Endometrial microvascular endothelial cells (primary cell): ENCODE results near the gene ARFGEF2. TPM values are rescaled to one million over a fixed set of nuclear protein-coding genes. Genes with fewer than 3 reads are reported as not detected.

Experiments used
- in situ Hi-C: cut with HindIII; loops from 2 replicates; pipeline ENCODE4 v1.10.0; 2017; ENCODE audit warnings: low sequenced_read_pairs, low pct_unique_long_range_greater_than_20kb; ENCODE audit errors: inconsistent ontology term
- total RNA-seq: library from RNA; depleted of rRNA; stranded (reverse); fragments of >200 nt; gene quantifications from one replicate; pipeline ENCODE4 v1.2.3, GENCODE V29; 2015; ENCODE audit errors: inconsistent ontology term

ARFGEF2 gene
- total RNA-seq, 1 donor from 2014 or later: 37.3 TPM

- in situ Hi-C loops: no loop called here
Measured at GRCh38 chr20:48941467-48941866, 20.0 kb downstream of the ARFGEF2 start.

- in situ Hi-C loops: no loop called here
Measured at GRCh38 chr20:48942730-48943129, 21.2 kb downstream of the ARFGEF2 start.

GRCh38 chr20:48944663-48945297, 23.3 kb downstream of the ARFGEF2 start:
- in situ Hi-C loops: no loop called here

GRCh38 chr20:48945840-48946514, 24.5 kb downstream of the ARFGEF2 start:
- in situ Hi-C loops: no loop called here

GRCh38 chr20:48948612-48949011, 27.1 kb downstream of the ARFGEF2 start:
- in situ Hi-C loops: no loop called here

- in situ Hi-C loops: no loop called here
Measured at GRCh38 chr20:48949304-48950170, 28.0 kb downstream of the ARFGEF2 start.

- in situ Hi-C loops: no loop called here
Measured at GRCh38 chr20:48951041-48951440, 29.5 kb downstream of the ARFGEF2 start.

GRCh38 chr20:48951646-48952045, 30.1 kb downstream of the ARFGEF2 start:
- in situ Hi-C loops: no loop called here

GRCh38 chr20:48952656-48953055, 31.1 kb downstream of the ARFGEF2 start:
- in situ Hi-C loops: no loop called here

GRCh38 chr20:48953653-48954052, 32.1 kb downstream of the ARFGEF2 start:
- in situ Hi-C loops: no loop called here

- in situ Hi-C loops: no loop called here
Measured at GRCh38 chr20:48956052-48956451, 34.5 kb downstream of the ARFGEF2 start.

GRCh38 chr20:48957053-48957481, 35.6 kb downstream of the ARFGEF2 start:
- in situ Hi-C loops: no loop called here

- in situ Hi-C loops: no loop called here
Measured at GRCh38 chr20:48957533-48957932, 36.0 kb downstream of the ARFGEF2 start.

GRCh38 chr20:48958743-48959142, 37.2 kb downstream of the ARFGEF2 start:
- in situ Hi-C loops: no loop called here

GRCh38 chr20:48959899-48960550, 38.5 kb downstream of the ARFGEF2 start:
- in situ Hi-C loops: no loop called here

- in situ Hi-C loops: no loop called here
Measured at GRCh38 chr20:48962421-48962820, 40.9 kb downstream of the ARFGEF2 start.

- in situ Hi-C loops: no loop called here
Measured at GRCh38 chr20:48962976-48963771, 41.7 kb downstream of the ARFGEF2 start.

GRCh38 chr20:48965189-48965910, 43.8 kb downstream of the ARFGEF2 start:
- in situ Hi-C loops: no loop called here
